ENCODE results near the gene SPTBN1.
"Not testable (repeated sequence)": the region's sequence is repeated elsewhere in the genome, so short reads cannot be mapped to it uniquely, and the experiment has no call there.

The SPTBN1 gene

DNA sequence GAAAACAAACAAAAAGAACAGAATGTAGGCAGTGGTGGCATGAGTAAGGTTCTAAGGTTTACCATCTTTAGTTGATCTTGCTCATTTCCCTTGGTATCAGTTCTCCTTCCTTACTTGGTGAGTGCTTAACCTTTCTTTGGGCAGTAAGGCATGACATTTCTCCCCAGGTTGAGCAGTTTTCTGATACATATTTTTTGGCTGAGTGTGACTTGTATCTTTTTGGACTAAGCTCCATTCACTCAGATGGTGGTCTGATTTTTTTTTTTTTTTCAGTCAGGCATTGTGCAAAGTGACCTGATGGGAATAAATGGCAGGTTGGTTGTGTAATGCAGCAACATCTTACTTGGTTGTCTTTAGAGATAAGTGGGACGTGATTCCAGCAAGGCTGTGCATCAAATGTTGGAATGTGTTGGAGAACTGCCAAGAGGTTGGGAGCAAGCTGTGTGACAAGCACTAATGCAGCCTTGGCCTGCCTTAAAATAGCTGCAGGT is 15.1 kb downstream of the SPTBN1 start:
- DNase-seq = no peak

GRCh38 chr2:54473851-54474250 is 17.7 kb downstream of the SPTBN1 start:
- DNase-seq = no peak

- DNase-seq = no peak
Measured at GRCh38 chr2:54475285-54475684, 19.2 kb downstream of the SPTBN1 start.

DNA sequence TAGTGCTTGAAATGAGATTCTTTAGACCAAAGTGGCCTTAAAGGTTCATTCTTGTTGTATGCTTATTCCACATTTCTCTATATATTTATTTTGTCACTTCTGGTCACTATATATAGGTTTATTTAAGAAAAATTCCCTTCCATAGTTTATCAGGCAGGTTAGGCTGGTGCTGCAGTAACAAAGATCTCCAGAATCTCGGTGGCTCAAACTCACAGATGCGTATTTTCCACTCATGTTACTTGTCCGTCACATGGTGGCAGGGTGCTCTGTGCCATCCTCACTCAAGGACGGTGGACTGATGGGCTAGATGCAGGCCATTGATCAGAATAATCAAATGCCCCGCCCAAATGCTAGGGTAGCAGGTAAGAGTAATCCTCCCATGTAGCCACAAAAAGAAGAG is 19.8 kb downstream of the SPTBN1 start:
- no peak for DNase-seq

- no peak for DNase-seq
Measured at GRCh38 chr2:54476852-54477251, 20.7 kb downstream of the SPTBN1 start.

DNA sequence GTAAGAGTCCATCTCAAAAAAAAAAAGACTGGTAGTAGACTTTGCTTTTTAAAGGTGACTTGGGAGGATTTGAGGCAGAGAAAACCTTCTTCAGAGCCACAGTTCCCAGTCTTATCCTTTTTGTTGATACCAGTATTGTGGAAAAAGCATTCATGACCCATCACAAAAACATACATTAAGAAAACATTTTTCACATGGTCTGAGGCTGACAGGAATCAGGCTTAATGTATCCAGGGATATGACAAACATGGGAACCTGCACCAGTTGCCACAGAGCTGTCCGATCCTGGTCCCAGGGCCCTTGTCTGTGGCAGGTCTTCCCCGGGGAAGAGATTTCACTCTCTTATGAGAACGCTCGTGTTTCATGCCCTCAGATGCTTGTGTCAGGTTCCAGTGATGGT is 21.8 kb downstream of the SPTBN1 start:
- no peak for DNase-seq

DNA sequence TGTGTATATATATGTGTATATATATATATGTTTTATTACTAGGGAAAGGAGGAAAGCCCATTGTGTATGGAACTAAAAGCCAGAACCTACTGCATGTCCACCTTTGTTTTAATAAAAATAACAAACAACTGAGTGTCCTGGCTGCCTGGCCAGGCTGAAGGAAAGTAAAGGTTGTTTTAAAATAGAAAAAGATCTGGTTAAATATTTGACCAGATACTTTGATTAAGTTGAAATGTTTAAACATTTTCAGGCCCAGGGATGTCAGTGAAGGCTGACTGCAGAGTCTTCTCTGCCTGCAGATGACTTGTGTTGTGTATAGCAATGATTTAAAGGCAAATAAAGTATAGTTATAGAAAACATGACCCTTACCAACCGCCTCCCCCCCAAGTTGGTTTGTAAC is 22.8 kb downstream of the SPTBN1 start:
- DNase-seq = no peak

- DNase-seq = no peak
Measured at GRCh38 chr2:54479424-54479823, 23.3 kb downstream of the SPTBN1 start.

DNA sequence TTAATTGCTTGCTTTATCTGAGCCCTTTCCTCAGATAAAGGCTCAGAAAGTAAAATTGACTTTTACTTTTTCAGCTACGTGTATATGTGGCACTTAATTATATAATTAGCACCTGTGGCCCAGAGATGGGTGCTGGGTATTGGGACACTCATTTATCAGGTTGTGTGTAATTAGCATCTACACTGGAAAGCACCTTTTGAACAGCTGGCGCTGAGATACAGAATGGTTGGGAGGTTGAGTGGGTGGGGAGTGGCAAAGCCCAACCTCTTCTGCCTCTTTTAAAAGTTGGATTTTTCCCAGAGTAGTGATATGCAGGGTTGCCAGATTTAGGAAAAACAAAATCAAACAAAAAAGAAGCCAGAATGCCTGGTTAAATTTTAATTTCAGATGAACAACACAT is 23.9 kb downstream of the SPTBN1 start:
- DNase-seq = no peak

DNA sequence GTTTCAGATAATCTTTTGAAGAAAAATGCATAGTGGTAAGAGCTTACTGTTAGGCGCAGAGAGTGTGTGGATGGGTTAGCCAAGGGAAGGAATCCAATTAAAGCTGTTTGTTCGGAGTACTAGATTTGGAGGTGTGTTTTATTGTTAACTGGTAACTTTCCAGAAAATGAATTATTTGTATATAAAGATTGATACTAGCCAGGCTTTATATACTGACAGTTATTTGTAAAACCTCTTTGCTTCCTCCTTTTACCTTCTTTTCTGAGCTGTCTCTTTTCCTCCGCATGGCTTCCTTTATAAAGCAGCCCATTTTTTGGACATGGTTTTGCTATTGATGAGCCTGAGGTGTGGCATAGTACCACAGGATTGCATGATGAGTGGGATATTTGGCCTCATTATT is 25.6 kb downstream of the SPTBN1 start:
- DNase-seq = no peak

GRCh38 chr2:54482715-54483114 is 26.6 kb downstream of the SPTBN1 start:
- no peak for DNase-seq

DNA sequence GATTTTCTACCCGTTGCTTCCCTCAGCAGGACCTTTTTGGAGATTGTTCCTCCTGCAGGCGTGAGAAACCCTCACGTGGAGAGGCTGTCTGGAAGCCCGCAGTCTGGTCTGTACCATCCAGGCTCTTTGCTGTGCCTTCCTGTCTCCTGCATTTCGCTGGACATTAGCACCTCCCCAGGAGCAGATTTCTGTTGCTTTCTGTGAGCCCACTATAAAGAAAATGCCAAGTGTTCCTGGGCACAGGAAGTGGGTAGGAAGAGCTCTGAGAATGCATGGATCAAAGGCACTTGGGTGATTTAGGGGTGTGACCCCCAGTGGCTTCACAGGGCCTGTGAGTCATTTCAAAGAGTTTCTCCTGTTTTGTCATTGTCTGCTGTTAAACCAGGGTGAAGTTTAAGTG is 27.3 kb downstream of the SPTBN1 start:
- no peak for DNase-seq

- not testable (repeated sequence) for DNase-seq
Measured at GRCh38 chr2:54485756-54486155, 29.6 kb downstream of the SPTBN1 start.

- no peak for DNase-seq
Measured at GRCh38 chr2:54486766-54487165, 30.6 kb downstream of the SPTBN1 start.

DNA sequence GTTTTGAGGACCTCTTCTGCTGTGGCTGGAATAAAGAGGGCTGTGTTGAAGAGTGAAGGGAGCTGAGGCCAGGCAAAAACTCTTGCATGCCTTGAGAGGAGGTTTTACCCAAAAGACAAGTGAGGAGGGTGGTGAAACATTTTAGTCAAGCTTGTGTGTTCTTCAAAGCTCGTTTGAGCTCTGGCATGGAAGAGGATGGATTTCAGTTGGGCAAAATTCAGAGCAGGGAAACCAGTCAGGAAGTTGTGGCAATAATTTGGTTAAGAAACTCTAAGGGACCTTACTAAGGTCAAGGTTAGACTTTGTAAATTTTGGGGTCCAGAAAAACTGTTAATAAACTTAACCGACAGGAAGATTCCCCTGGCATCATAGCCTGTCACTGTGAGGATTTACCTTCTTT is 34.7 kb downstream of the SPTBN1 start:
- DNase-seq = no peak

- DNase-seq = no peak
Measured at GRCh38 chr2:54492335-54492734, 36.2 kb downstream of the SPTBN1 start.

GRCh38 chr2:54494087-54494486 is 38.0 kb downstream of the SPTBN1 start:
- DNase-seq = no peak

- no peak for DNase-seq
Measured at GRCh38 chr2:54496920-54497319, 40.8 kb downstream of the SPTBN1 start.

- DNase-seq = no peak
Measured at GRCh38 chr2:54497763-54498680, 41.9 kb downstream of the SPTBN1 start.

DNA sequence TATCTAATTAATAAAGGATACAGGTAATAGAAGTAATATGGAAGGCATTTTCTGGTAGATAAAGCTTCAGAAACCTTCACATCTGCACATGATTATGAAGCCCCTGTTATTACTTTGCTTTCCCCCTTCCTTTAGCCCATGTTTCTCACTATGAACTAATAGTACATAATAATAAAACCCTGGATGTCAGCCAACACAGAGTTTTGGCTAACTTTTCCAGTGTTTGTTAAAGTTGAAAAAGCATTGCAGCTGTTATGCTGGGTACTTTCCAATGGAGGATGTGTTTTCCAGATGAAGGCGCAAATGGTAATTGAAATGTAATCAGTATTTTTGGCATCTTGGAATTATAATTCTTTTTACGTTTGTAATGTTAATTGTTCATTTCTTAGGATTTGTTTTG is 43.5 kb downstream of the SPTBN1 start:
- DNase-seq = no peak

GRCh38 chr2:54500404-54501205 is 44.5 kb downstream of the SPTBN1 start:
- no peak for DNase-seq

- no peak for DNase-seq
Measured at GRCh38 chr2:54502731-54503130, 46.6 kb downstream of the SPTBN1 start.

DNA sequence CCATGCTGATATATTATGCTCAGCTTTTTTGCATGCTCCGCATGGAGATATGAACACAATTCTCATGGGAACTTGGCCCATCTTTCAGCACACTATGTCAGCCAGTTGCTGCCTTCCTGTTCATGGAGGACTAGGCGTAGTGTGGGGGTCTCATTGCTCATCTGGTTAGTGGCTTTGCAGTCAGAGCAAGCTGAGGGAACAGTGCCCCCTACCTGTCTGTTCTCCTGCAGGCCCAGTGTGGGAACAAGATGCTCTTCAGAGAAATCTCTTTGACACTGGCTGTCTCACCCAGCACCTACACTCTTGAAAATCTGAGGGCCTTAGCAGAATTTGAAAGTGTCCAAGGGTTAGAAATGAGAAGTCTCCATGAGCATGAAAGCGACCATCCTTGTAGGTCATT is 47.1 kb downstream of the SPTBN1 start:
- DNase-seq = peak; percentile 61

- no peak for DNase-seq
Measured at GRCh38 chr2:54503828-54504227, 47.7 kb downstream of the SPTBN1 start.
